ENCODE measurements around the gene LMAN2L.

DNA sequence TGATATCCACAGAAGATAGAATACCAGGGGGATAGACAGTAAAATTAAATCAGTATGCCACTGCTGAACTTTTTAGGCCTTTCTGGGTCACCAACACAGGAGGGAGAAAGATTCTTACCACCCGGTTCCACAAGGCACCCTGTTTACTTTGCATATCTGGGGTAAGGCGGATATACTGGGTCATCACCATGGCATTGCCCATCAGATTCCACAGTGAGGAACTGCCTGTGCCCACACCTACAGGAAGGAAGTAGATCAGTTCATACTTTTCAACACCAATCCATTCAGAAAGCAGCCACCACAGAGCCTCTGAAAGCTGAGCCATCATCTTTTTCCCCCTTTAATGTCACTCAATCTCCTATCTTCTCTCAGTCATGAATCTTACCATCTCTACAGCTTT lies 2.0 kb downstream of the LMAN2L start:
- TF ChIP-seq, protein P1, sequence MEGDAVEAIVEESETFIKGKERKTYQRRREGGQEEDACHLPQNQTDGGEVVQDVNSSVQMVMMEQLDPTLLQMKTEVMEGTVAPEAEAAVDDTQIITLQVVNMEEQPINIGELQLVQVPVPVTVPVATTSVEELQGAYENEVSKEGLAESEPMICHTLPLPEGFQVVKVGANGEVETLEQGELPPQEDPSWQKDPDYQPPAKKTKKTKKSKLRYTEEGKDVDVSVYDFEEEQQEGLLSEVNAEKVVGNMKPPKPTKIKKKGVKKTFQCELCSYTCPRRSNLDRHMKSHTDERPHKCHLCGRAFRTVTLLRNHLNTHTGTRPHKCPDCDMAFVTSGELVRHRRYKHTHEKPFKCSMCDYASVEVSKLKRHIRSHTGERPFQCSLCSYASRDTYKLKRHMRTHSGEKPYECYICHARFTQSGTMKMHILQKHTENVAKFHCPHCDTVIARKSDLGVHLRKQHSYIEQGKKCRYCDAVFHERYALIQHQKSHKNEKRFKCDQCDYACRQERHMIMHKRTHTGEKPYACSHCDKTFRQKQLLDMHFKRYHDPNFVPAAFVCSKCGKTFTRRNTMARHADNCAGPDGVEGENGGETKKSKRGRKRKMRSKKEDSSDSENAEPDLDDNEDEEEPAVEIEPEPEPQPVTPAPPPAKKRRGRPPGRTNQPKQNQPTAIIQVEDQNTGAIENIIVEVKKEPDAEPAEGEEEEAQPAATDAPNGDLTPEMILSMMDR (conservative IDR thresholded peaks at IDR 0.05), result no peak
- TF ChIP-seq EZH2 (IDR thresholded peaks at IDR 0.05; ENCODE audit: low read depth), result no peak
